Measurements from ENCODE around the gene SAMD15. TPM values are rescaled to one million over a fixed set of nuclear protein-coding genes. Genes with fewer than 3 reads are reported as not detected.
"Not testable (repeated sequence)": the region's sequence is repeated elsewhere in the genome, so short reads cannot be mapped to it uniquely, and the experiment has no call there.

The SAMD15 gene
- total RNA-seq (2022) (0.81 and 0.86 TPM in 2 replicates), Bru-seq, nascent RNA (percentile 39 among the genes with signal in this experiment), BruChase-seq, experiment 1, labeled RNA remaining after a 6-hour chase (percentile 25 among the genes with signal in this experiment), BruChase-seq, experiment 2, labeled RNA remaining after a 2-hour chase (percentile 25 among the genes with signal in this experiment)
- long read RNA-seq: 0 reads

GRCh38 chr14:77376771-77377501 is at the start of gene SAMD15, which contains the start of gene TMED8:
TSS of gene SAMD15 (plus strand) at chr14:77377379. CDS start at chr14:77377419, 40 bp downstream.
TSS of gene TMED8 (minus strand) at chr14:77377094. CDS start at chr14:77377053, 41 bp downstream.
- no peak within 1 kb of the TSS for H3K27ac Mint-ChIP-seq (ENCODE audit: low read depth, unreplicated experiment)
- no peak within 1 kb of the TSS for H3K4me3 Mint-ChIP-seq (ENCODE audit: unreplicated experiment)
- DNase-seq (ENCODE audit: unreplicated experiment): peak; percentile 75
- ChIA-PET POLR2A (interaction anchor here (0.6 to 3.0 kb wide), 22 partner anchors 9 to 564 kb away, joined by 3 to 15 read pairs (median 3); partner anchors contain the start of genes ANGEL1, GSTZ1, POMT2 and TMEM63C), CTCF (interaction anchor here (0.6 to 1.3 kb wide), 4 partner anchors 10 to 1722 kb away, joined by 3 to 8 read pairs (median 4); no protein-coding TSS in a partner anchor)
- intact Hi-C loops (cut with micrococcal nuclease): no loop called here
- H3K27me3 Mint-ChIP-seq (ENCODE audit: insufficient read depth, unreplicated experiment): no peaks in the 10 kb centered on the region
- no TSS peak for BruUV-seq (replicated peaks)
- H3K36me3 Mint-ChIP-seq (ENCODE audit: insufficient read depth, unreplicated experiment): no peaks in the 10 kb centered on the region
- TF ChIP-seq CTCF (IDR thresholded peaks at IDR 0.05; ENCODE audit: unreplicated experiment): peak; percentile 13
- no peaks in the 10 kb centered on the region for H3K9me3 Mint-ChIP-seq (ENCODE audit: unreplicated experiment)
- peaks cover 12% of the 10 kb centered on the region for H3K4me1 Mint-ChIP-seq (ENCODE audit: insufficient read depth, unreplicated experiment)

- CTCF ChIA-PET: interaction anchor here (0.6 kb wide), 1 partner anchor 79 kb away, joined by 3 read pairs; no protein-coding TSS in a partner anchor
- intact Hi-C loops (cut with micrococcal nuclease): no loop called here
- H3K9me3 Mint-ChIP-seq (ENCODE audit: unreplicated experiment): no peaks in the 10 kb centered on the region
- no peak overlapping the region for H3K4me3 Mint-ChIP-seq (ENCODE audit: unreplicated experiment)
- DNase-seq (ENCODE audit: unreplicated experiment): no peak
- POLR2A ChIA-PET: interaction anchor here (0.9 kb wide), 1 partner anchor 13 kb away, joined by 3 read pairs; no protein-coding TSS in a partner anchor
- no peak for TF ChIP-seq CTCF (IDR thresholded peaks at IDR 0.05; ENCODE audit: unreplicated experiment)
- no peaks in the 10 kb centered on the region for H3K27me3 Mint-ChIP-seq (ENCODE audit: insufficient read depth, unreplicated experiment)
- H3K36me3 Mint-ChIP-seq (ENCODE audit: insufficient read depth, unreplicated experiment): no peaks in the 10 kb centered on the region
- no TSS peak for BruUV-seq (replicated peaks)
- H3K4me1 Mint-ChIP-seq (ENCODE audit: insufficient read depth, unreplicated experiment): no peaks in the 10 kb centered on the region
- H3K27ac Mint-ChIP-seq (ENCODE audit: low read depth, unreplicated experiment): no peak overlapping the region
Observed at GRCh38 chr14:77329872-77330271, 47.3 kb upstream of the SAMD15 start.

GRCh38 chr14:77335576-77335975 is 41.6 kb upstream of the SAMD15 start:
- ChIA-PET POLR2A (interaction anchor here (0.8 to 1.4 kb wide), 2 partner anchors 14 to 41 kb away, joined by 3 to 11 read pairs; partner anchors contain the start of genes GSTZ1, POMT2, SAMD15 and TMED8), CTCF (interaction anchor here (1.6 kb wide), 1 partner anchor 10 kb away, joined by 5 read pairs; no protein-coding TSS in a partner anchor)
- no peak for DNase-seq (ENCODE audit: unreplicated experiment)
- no peaks in the 10 kb centered on the region for H3K27me3 Mint-ChIP-seq (ENCODE audit: insufficient read depth, unreplicated experiment)
- no peak overlapping the region for H3K4me3 Mint-ChIP-seq (ENCODE audit: unreplicated experiment)
- no peak overlapping the region for H3K27ac Mint-ChIP-seq (ENCODE audit: low read depth, unreplicated experiment)
- no peaks in the 10 kb centered on the region for H3K9me3 Mint-ChIP-seq (ENCODE audit: unreplicated experiment)
- BruUV-seq (replicated peaks): no TSS peak
- H3K4me1 Mint-ChIP-seq (ENCODE audit: insufficient read depth, unreplicated experiment): peaks cover 6% of the 10 kb centered on the region
- no peak for TF ChIP-seq CTCF (IDR thresholded peaks at IDR 0.05; ENCODE audit: unreplicated experiment)
- intact Hi-C loops (cut with micrococcal nuclease): no loop called here
- peaks cover 4% of the 10 kb centered on the region for H3K36me3 Mint-ChIP-seq (ENCODE audit: insufficient read depth, unreplicated experiment)

GRCh38 chr14:77337255-77337654 is 39.9 kb upstream of the SAMD15 start:
- BruUV-seq (replicated peaks); intact Hi-C loops (cut with micrococcal nuclease); H3K9me3 Mint-ChIP-seq (ENCODE audit: unreplicated experiment); H3K27ac Mint-ChIP-seq (ENCODE audit: low read depth, unreplicated experiment); DNase-seq (ENCODE audit: unreplicated experiment); H3K4me1 Mint-ChIP-seq (ENCODE audit: insufficient read depth, unreplicated experiment); H3K4me3 Mint-ChIP-seq (ENCODE audit: unreplicated experiment); H3K27me3 Mint-ChIP-seq (ENCODE audit: insufficient read depth, unreplicated experiment): not testable (repeated sequence)
- CTCF ChIA-PET: interaction anchor here (0.6 to 0.7 kb wide), 2 partner anchors 531 to 824 kb away, joined by 3 read pairs; no protein-coding TSS in a partner anchor
- H3K36me3 Mint-ChIP-seq (ENCODE audit: insufficient read depth, unreplicated experiment): peaks cover 16% of the 10 kb centered on the region
- POLR2A ChIA-PET: interaction anchor here (0.7 kb wide), 2 partner anchors 18 to 40 kb away, joined by 3 read pairs; partner anchors contain the start of genes SAMD15 and TMED8

Measured in MCF 10A (cell line).